NAMALWA (cell line): Measurements from ENCODE around the gene VPS9D1.
"Not testable (repeated sequence)": the region's sequence is repeated elsewhere in the genome, so short reads cannot be mapped to it uniquely, and the experiment has no call there.

Experiments used
- DNase-seq: peaks from one replicate; pipeline ENCODE4 v3.0.0-alpha.2; 2015; ENCODE audit warnings: low spot score

VPS9D1 gene

GRCh38 chr16:89693289-89693731 is 27.4 kb downstream of the VPS9D1 start:
- no peak for DNase-seq

GRCh38 chr16:89691986-89692569 is 28.6 kb downstream of the VPS9D1 start:
- DNase-seq = no peak

- no peak for DNase-seq
These were observed 29.3 kb downstream of the VPS9D1 start for GRCh38 chr16:89691231-89691985.

GRCh38 chr16:89690392-89690901 is 30.3 kb downstream of the VPS9D1 start:
- no peak for DNase-seq

DNA sequence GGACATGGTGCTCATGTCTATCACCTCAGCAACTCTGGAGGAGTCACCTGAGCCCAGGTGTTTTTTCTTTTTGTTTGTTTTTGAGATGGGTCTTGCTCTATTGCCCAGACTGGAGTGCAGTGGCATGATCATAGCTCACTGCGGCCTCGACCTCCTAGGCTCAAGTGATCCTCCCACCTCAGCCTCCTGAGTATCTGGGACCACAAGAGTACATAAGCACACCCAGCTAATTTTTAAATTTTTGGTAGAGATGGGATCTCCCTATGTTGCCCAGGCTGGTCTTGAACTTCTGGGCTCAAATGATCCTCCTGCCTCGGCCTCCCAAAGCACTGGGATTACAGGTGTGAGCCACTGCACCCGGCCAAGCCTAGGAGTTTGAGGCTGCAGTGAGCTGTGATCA is 31.1 kb downstream of the VPS9D1 start:
- not testable (repeated sequence) for DNase-seq

GRCh38 chr16:89689142-89689541 is 31.6 kb downstream of the VPS9D1 start:
- DNase-seq = no peak

DNA sequence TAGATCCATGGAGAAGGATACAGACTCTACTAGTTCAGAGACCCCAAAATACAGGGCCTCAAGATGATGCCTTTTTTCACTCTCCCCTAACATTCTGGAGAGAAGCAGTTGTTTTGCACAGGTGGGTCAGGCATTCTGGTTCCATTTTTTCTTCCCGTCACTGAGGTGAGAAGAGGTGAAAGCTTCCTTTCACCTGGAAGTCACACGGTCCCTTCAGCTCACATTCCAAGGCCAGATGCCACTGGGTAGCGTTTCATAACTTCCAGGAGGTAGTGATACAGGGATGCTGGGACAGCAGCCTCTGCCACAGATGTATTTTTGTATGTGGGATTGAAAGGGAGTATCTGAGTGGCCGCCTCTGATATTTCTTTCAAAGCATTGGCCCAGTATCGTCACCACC is 32.3 kb downstream of the VPS9D1 start:
- DNase-seq = no peak

DNA sequence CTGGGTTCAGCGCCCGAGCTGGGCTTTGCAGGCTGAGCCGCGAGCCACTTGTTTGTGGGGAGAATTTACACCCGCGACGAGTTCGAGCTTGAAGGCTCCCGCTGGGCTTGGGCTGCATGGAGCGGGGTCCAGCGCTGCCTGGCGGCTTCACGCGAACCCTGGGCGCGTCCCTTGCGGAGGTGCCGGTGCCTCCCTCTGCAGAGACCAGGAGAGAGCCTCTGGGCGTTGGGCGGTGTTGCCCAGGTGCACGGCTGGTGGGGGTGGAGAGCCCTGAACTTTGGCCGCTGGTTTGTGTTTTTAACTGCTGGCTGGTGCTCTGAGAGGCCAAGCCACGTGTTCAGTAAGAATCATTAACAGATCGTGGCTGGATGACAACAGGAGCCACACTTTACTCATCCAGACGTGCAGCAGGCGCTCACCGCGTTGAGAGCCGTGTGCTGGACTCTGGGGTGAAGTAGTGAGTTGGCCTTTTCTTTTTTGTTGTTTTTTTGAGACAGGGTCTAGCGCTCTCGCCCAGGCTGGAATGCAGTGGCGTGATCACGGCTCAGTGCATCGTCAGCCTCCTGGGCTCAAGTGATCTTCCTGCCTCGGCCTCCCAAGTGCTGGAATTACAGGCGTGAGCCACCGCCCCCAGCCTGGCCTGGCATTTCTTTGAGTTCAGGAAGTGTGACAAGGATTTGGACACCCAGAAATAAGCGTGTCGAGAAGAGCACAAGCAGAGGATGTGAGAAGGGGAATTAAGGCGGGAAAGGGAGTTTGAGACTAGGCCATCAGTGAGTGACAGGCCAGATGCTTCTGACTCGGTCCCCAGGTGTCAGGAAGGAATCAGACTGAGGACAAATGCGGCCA is 33.4 kb downstream of the VPS9D1 start:
- DNase-seq = peak; percentile 76

GRCh38 chr16:89686520-89687091 is 34.1 kb downstream of the VPS9D1 start, which contains the start of gene CDK10:
CDK10 (plus strand) TSS chr16:89686689; CDS start chr16:89686711, 22 bp downstream.
- DNase-seq = peak; percentile 93

DNA sequence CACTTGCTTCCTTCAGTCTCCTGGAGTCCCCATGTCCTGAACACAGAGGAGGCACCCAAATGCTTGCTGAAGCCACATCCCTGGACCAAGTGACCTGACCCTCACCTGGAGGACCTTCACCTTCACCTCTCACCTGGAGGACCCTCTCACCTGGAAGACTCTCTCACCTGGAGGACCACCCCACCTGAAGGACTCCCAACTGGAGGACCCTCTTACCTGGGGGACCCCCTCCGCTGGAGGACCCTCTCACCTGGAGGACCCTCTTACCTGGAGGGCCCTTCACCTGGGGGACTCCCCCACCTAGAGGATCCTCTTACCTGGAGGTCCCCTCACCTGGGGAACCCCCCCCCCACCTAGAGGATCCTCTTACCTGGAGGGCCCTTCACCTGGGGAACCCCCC is 34.8 kb downstream of the VPS9D1 start:
- DNase-seq = no peak

- DNase-seq = no peak
These were observed 42.4 kb downstream of the VPS9D1 start for GRCh38 chr16:89678258-89678657.

- DNase-seq = no peak
These were observed 48.3 kb downstream of the VPS9D1 start for GRCh38 chr16:89672177-89672941.

- DNase-seq = not testable (repeated sequence)
These were observed 49.1 kb downstream of the VPS9D1 start for GRCh38 chr16:89671565-89671964.

- DNase-seq = no peak
These were observed 49.9 kb downstream of the VPS9D1 start for GRCh38 chr16:89670496-89671431.

DNA sequence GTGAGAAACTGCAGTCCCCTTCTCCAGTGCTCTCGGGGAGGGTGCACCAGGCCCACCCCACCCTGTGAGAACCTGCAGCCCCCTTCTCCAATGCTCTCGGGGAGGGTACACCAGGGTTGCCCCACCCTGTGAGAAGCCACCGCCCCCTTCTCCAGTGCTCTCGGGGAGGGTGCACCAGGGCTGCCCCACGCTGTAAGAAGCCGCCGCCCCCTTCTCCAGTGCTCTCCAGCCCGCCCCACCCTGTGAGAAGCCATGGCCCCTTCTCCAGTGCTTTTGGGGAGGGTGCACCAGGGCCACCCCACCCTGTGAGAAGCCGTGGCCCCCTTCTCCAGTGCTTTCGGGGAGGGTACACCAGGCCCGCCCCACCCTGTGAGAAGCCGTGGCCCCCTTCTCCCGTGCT is 50.9 kb downstream of the VPS9D1 start:
- DNase-seq = no peak

GRCh38 chr16:89668790-89669158 is 51.9 kb downstream of the VPS9D1 start:
- DNase-seq = no peak

DNA sequence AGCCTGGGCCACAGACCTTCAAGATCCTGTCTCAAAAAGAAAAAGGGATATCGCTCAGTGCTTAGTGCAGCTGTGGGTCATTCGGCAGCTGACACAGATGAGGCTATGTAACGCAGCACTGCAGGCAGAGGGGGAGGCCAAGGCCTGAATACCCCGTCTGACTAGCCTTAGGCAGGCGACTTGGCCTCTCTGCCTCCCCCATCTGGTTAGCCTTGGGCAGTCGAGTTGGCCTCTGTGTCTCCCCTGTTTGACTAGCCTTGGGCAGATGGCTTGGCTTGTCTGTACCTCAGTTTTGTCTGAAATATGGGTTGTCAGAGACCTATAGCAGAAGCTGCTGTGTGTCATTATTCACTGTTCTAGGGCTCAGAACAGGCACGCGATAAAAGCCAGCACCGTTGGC is 53.1 kb downstream of the VPS9D1 start:
- DNase-seq = no peak

DNA sequence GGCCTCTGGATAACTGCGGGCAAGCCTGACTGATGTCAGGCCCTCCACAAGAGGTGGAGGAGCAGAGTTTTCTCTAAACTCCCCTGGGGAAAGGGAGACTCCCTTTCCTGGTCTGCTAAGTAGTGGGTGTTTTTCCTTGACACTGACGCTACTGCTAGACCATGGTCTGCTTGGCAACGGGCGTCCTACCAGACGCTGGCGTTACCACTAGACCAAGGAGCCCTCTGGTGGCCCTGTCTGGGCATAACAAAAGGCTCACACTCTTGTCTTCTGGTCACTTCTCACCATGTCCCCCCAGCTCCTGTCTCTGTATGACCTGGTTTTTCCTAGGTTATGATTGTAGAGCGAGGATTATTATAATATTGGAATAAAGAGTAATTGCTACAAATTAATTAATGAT is 53.7 kb downstream of the VPS9D1 start:
- peak; percentile 57 for DNase-seq

DNA sequence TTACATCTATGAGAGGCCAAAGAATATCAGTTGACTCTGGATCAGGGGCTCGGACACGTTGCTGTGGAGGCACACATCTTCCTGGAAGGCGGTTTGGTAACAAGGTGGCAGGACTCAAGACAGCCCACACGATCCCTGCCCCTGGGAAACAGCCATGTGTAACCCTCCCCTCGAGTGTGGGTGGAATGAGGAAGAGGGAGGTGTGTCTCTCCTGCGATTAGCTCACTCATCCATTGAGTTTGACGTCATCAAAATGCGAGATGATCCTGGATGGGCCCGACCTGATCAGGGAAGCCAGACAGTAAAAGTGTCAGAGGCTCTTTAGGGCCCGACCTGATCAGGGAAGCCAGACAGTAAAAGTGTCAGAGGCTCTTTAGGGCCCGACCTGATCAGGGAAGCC is 56.5 kb downstream of the VPS9D1 start:
- DNase-seq = not testable (repeated sequence)

- DNase-seq = no peak
These were observed 59.5 kb downstream of the VPS9D1 start for GRCh38 chr16:89661215-89661614.
